ENCODE results near the gene RAB38.

DNA sequence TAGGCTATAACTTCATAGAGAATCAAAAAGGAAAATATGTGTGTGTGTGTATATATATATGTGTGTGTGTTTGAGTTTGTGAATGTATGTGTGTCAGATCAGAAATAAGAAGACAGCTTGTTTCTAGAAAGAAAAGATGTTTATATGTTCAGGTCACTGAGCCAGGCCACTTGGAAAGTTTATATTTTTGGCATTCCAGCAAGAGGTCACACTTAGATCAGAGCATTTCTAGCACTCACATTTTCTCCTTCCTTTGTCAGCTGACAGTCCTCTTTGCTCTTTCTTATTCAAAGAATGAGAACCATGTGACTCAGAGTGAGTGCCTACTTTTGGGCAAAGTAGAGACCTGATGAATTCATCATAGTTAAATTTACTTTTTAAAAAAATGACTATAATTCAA lies 22.9 kb downstream of the RAB38 start:
- TF ChIP-seq EZH2 (IDR thresholded peaks at IDR 0.05), result no peak
- TF ChIP-seq EZH2phosphoT487 (IDR thresholded peaks at IDR 0.05), result no peak
- TF ChIP-seq, protein P1, sequence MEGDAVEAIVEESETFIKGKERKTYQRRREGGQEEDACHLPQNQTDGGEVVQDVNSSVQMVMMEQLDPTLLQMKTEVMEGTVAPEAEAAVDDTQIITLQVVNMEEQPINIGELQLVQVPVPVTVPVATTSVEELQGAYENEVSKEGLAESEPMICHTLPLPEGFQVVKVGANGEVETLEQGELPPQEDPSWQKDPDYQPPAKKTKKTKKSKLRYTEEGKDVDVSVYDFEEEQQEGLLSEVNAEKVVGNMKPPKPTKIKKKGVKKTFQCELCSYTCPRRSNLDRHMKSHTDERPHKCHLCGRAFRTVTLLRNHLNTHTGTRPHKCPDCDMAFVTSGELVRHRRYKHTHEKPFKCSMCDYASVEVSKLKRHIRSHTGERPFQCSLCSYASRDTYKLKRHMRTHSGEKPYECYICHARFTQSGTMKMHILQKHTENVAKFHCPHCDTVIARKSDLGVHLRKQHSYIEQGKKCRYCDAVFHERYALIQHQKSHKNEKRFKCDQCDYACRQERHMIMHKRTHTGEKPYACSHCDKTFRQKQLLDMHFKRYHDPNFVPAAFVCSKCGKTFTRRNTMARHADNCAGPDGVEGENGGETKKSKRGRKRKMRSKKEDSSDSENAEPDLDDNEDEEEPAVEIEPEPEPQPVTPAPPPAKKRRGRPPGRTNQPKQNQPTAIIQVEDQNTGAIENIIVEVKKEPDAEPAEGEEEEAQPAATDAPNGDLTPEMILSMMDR (IDR thresholded peaks at IDR 0.05), result no peak

Data from neural progenitor cell (in vitro differentiated cells).